Glutamatergic neuron (in vitro differentiated cells): Measurements from ENCODE around the gene AMN. TPM values are rescaled to one million over a fixed set of nuclear protein-coding genes. Genes with fewer than 3 reads are reported as not detected.
A peak's percentile ranks its signal among the peaks of the same experiment; 100 is the strongest.

ENCODE experiments used
- DNase-seq: peaks from one replicate; pipeline ENCODE4 v3.0.0; 2022
- H3K27ac Mint-ChIP-seq: one replicate; pipeline ENCODE4 v1.8.0; 2020; ENCODE audit warnings: mild to moderate bottlenecking, mixed read lengths, inconsistent platforms; ENCODE audit not compliant: unreplicated experiment
- H3K27me3 Mint-ChIP-seq: one replicate; pipeline ENCODE4 v1.8.0; 2020; ENCODE audit warnings: mild to moderate bottlenecking, moderate library complexity, mixed read lengths, inconsistent platforms; ENCODE audit not compliant: unreplicated experiment
- H3K36me3 Mint-ChIP-seq: one replicate; pipeline ENCODE4 v1.8.0; 2020; ENCODE audit warnings: mild to moderate bottlenecking, mixed read lengths, inconsistent platforms; ENCODE audit not compliant: unreplicated experiment
- H3K4me1 Mint-ChIP-seq: one replicate; pipeline ENCODE4 v1.8.0; 2020; ENCODE audit warnings: mild to moderate bottlenecking, low read depth, mixed read lengths, inconsistent platforms; ENCODE audit not compliant: unreplicated experiment
- H3K4me3 Mint-ChIP-seq: one replicate; pipeline ENCODE4 v1.8.0; 2020; ENCODE audit warnings: mild to moderate bottlenecking, mixed read lengths, inconsistent platforms; ENCODE audit not compliant: unreplicated experiment
- H3K9me3 Mint-ChIP-seq: one replicate; pipeline ENCODE4 v1.8.0; 2020; ENCODE audit warnings: mild to moderate bottlenecking, moderate library complexity, mixed read lengths, inconsistent platforms; ENCODE audit not compliant: unreplicated experiment
- CTCF ChIP-seq: fragments of 200-600 bp; sonication (generic); IDR thresholded peaks from one replicate; pipeline ENCODE4 v1.5.0; 2021; ENCODE audit not compliant: partially characterized antibody, unreplicated experiment
- total RNA-seq: library from RNA; stranded (reverse); fragmentation: NEBNext Ultra II Directional; extraction: Animal tissue kit (Norgen Biotek cat#: 25700); gene quantifications from one replicate; pipeline ENCODE4 v1.2.1, GENCODE V29; 2021; ENCODE audit not compliant: unreplicated experiment

AMN gene
- total RNA-seq, 1 donor from 2014 or later = 0.34 TPM

GRCh38 chr14:102930753-102931579, 8.5 kb downstream of the AMN start:
- DNase-seq = no peak
- Mint-ChIP-seq H3K4me3 (peak overlapping the region; percentile 38), H3K9me3 (peaks cover 8% of the 10 kb centered on the region), H3K36me3 (no peaks in the 10 kb centered on the region), H3K27me3 (peaks cover 12% of the 10 kb centered on the region), H3K4me1 (peaks cover 3% of the 10 kb centered on the region), H3K27ac (no peak overlapping the region)
- TF ChIP-seq CTCF = no peak

- peaks cover 6% of the 10 kb centered on the region for H3K4me1 Mint-ChIP-seq
- peaks cover 8% of the 10 kb centered on the region for H3K9me3 Mint-ChIP-seq
- peak overlapping the region; percentile 38 for H3K4me3 Mint-ChIP-seq
- no peak for DNase-seq
- no peak overlapping the region for H3K27ac Mint-ChIP-seq
- H3K27me3 Mint-ChIP-seq = peaks cover 12% of the 10 kb centered on the region
- TF ChIP-seq CTCF = no peak
- H3K36me3 Mint-ChIP-seq = no peaks in the 10 kb centered on the region
These were observed 9.3 kb downstream of the AMN start for GRCh38 chr14:102931580-102932285.

- no peak for DNase-seq
- TF ChIP-seq CTCF = no peak
- peaks cover 9% of the 10 kb centered on the region for H3K4me1 Mint-ChIP-seq
- H3K4me3 Mint-ChIP-seq = no peak overlapping the region
- H3K36me3 Mint-ChIP-seq = peaks cover 4% of the 10 kb centered on the region
- H3K27me3 Mint-ChIP-seq = peaks cover 14% of the 10 kb centered on the region
- H3K27ac Mint-ChIP-seq = no peak overlapping the region
- H3K9me3 Mint-ChIP-seq = peaks cover 9% of the 10 kb centered on the region
These were observed 10.2 kb downstream of the AMN start for GRCh38 chr14:102932484-102933248.

GRCh38 chr14:102933618-102934231, 11.3 kb downstream of the AMN start:
- no peak overlapping the region for H3K27ac Mint-ChIP-seq
- no peak for TF ChIP-seq CTCF
- peaks cover 4% of the 10 kb centered on the region for H3K36me3 Mint-ChIP-seq
- no peak for DNase-seq
- peaks cover 9% of the 10 kb centered on the region for H3K9me3 Mint-ChIP-seq
- H3K27me3 Mint-ChIP-seq = peaks cover 14% of the 10 kb centered on the region
- H3K4me3 Mint-ChIP-seq = no peak overlapping the region
- H3K4me1 Mint-ChIP-seq = peaks cover 9% of the 10 kb centered on the region
